Hepatocyte (in vitro differentiated cells): ENCODE data around the gene ROBO4.

Source experiments
- EZH2 ChIP-seq: fragments of 200-600 bp; sonication (generic); IDR thresholded peaks from 2 replicates; pipeline ENCODE4 v1.6.1; 2016; ENCODE audit warnings: antibody characterized with exemption, mild to moderate bottlenecking, borderline replicate concordance
- EZH2phosphoT487 ChIP-seq: fragments of 200-600 bp; sonication (generic); IDR thresholded peaks from one replicate; pipeline ENCODE4 v1.6.1; 2018; ENCODE audit warnings: antibody characterized with exemption, mild to moderate bottlenecking, low read depth, moderate library complexity; ENCODE audit not compliant: unreplicated experiment, severe bottlenecking
- TF ChIP-seq, protein P1 (sequence below): fragments of 200-600 bp; sonication (generic); IDR thresholded peaks from 2 replicates; pipeline ENCODE4 v1.5.1; 2016; ENCODE audit warnings: antibody characterized with exemption, mild to moderate bottlenecking; ENCODE audit not compliant: poor library complexity

DNA sequence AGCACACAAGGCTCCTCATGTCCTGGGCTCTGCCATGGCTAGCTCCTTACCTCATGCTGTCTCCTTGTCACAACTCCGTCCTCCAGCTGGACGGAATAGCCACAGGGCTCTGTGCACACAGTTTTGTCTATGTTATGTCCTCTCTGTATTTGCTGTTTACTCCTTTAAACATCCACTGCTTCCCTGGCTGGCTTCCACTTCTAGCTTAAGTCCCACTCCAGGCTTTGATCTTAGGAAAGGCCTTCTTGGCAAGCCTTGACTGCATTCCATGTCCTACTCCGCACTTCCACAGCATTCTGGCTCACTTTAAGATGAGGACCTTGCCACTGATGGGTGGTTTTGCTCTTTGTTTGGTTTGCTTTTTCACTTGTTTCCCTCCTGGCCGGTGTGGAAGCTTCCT, 55.4 kb downstream of the ROBO4 start:
- TF ChIP-seq, protein P1, sequence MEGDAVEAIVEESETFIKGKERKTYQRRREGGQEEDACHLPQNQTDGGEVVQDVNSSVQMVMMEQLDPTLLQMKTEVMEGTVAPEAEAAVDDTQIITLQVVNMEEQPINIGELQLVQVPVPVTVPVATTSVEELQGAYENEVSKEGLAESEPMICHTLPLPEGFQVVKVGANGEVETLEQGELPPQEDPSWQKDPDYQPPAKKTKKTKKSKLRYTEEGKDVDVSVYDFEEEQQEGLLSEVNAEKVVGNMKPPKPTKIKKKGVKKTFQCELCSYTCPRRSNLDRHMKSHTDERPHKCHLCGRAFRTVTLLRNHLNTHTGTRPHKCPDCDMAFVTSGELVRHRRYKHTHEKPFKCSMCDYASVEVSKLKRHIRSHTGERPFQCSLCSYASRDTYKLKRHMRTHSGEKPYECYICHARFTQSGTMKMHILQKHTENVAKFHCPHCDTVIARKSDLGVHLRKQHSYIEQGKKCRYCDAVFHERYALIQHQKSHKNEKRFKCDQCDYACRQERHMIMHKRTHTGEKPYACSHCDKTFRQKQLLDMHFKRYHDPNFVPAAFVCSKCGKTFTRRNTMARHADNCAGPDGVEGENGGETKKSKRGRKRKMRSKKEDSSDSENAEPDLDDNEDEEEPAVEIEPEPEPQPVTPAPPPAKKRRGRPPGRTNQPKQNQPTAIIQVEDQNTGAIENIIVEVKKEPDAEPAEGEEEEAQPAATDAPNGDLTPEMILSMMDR = no peak
- TF ChIP-seq EZH2 = no peak
- no peak for TF ChIP-seq EZH2phosphoT487
